HL-60 (cell line): ENCODE results near the gene NLRP6.
"Not testable (repeated sequence)": the region's sequence is repeated elsewhere in the genome, so short reads cannot be mapped to it uniquely, and the experiment has no call there.

Experiments used
- DNase-seq, 2 experiments: peaks; one replicate each; pipeline ENCODE4 v3.0.0-alpha.2; 2010 to 2020; ENCODE audit warnings: low read depth in 1 of 2, low spot score in 1 of 2
- H3K27ac ChIP-seq: fragments of 250-450 bp; sonication (Bioruptor Pico); replicated peaks from 2 replicates; pipeline ENCODE4 v1.5.1; 2020; ENCODE audit warnings: mild to moderate bottlenecking, moderate library complexity
- H3K27me3 ChIP-seq: fragments of 250-450 bp; sonication (Bioruptor Pico); 2 replicates; pipeline ENCODE4 v1.5.1; 2021; ENCODE audit warnings: mild to moderate bottlenecking, moderate library complexity; ENCODE audit not compliant: insufficient read depth, poor library complexity, severe bottlenecking
- H3K4me3 ChIP-seq: replicated peaks from 2 replicates; pipeline ENCODE4 v1.5.1; 2011; ENCODE audit warnings: mild to moderate bottlenecking, control low read depth, low read length; ENCODE audit not compliant: insufficient read depth
- GABPA ChIP-seq: IDR thresholded peaks from 2 replicates; pipeline ENCODE4 v1.6.1; 2012; ENCODE audit warnings: low read depth
- POLR2AphosphoS5 ChIP-seq: IDR thresholded peaks from 2 replicates; pipeline ENCODE4 v1.6.1; 2012; ENCODE audit warnings: low read depth
- SPI1 ChIP-seq: IDR thresholded peaks from 2 replicates; pipeline ENCODE4 v1.6.1; 2012; ENCODE audit warnings: low read depth, mild to moderate bottlenecking, borderline replicate concordance
- TF ChIP-seq, protein P1 (sequence below): IDR thresholded peaks from 2 replicates; pipeline ENCODE4 v1.6.1; 2012; ENCODE audit warnings: low read depth; ENCODE audit not compliant: insufficient replicate concordance
- TF ChIP-seq, protein P2 (sequence below): IDR thresholded peaks from one replicate; pipeline ENCODE4 v1.5.1; 2011; ENCODE audit warnings: low read length, control low read depth, inconsistent platforms; ENCODE audit not compliant: insufficient read depth

The NLRP6 gene

DNA sequence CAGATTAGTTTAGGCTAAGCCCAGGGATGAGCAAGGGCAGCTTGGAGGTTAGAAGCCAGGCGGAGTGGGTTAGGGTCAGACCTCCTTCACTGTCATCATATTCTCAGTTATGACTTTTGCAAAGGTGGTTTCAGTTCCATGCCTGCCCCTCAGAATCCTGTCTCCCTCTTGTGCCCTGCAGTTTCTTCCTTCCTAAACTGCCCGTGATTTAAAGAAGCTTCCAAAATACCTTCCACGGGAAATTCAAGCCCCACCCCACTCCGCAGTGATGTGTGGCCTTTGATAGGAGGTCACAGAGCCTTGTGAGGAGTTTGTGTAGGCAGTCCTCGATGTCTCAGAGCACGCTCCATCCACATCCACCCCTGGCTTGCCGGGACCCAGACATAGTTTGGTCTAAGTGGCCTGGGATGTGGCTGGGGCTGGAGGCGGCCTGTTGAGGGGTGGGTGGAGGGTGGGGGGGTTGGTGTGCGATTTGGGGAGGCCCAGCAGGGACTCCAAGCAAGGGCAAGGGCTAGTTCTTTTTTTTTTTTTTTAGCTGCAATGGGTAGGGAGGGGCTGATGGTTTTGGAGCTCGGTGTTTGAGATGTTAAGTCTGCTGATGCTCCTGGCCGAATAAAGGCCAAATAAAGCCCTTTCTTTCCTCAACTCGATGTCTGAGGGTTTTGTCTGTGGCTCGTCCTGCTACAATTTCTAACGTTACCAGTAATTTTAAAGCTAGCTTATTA, 34.0 kb downstream of the NLRP6 start:
- no peak for DNase-seq
- TF ChIP-seq, protein P1, sequence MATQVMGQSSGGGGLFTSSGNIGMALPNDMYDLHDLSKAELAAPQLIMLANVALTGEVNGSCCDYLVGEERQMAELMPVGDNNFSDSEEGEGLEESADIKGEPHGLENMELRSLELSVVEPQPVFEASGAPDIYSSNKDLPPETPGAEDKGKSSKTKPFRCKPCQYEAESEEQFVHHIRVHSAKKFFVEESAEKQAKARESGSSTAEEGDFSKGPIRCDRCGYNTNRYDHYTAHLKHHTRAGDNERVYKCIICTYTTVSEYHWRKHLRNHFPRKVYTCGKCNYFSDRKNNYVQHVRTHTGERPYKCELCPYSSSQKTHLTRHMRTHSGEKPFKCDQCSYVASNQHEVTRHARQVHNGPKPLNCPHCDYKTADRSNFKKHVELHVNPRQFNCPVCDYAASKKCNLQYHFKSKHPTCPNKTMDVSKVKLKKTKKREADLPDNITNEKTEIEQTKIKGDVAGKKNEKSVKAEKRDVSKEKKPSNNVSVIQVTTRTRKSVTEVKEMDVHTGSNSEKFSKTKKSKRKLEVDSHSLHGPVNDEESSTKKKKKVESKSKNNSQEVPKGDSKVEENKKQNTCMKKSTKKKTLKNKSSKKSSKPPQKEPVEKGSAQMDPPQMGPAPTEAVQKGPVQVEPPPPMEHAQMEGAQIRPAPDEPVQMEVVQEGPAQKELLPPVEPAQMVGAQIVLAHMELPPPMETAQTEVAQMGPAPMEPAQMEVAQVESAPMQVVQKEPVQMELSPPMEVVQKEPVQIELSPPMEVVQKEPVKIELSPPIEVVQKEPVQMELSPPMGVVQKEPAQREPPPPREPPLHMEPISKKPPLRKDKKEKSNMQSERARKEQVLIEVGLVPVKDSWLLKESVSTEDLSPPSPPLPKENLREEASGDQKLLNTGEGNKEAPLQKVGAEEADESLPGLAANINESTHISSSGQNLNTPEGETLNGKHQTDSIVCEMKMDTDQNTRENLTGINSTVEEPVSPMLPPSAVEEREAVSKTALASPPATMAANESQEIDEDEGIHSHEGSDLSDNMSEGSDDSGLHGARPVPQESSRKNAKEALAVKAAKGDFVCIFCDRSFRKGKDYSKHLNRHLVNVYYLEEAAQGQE: no peak
- no peak for TF ChIP-seq SPI1
- H3K4me3 ChIP-seq: no peak overlapping the region
- H3K27ac ChIP-seq: no peak overlapping the region
- H3K27me3 ChIP-seq: peaks cover 6% of the 10 kb centered on the region

DNA sequence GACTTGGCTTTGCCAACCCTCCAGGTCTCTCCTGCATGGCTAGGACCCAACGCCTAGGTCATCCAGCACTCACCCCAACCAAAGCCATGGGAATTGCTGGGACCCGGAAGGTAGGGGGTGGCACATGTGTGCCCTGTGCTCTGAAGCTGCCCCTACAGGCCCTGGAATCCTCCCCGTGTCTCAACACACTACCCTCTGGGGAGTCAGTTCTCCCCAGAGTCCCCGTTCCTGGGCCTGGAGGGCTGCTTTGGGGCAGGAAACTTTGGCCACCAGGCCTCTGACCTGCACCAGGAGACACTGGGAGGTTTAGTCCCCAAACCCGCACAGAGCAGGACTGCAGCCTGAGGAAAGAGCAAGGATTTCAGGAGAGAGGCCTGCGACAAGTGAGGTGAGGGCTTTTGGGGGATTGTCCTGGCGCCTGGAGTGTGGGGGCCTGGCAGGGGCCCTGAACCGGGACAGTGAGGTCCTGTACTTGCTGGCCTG, 35.1 kb downstream of the NLRP6 start:
- Histone ChIP-seq H3K27me3 (peaks cover 12% of the 10 kb centered on the region), H3K27ac (0 out of 2 replicates have a peak overlapping the region, but pooled peaks have one; percentile 7), H3K4me3 (no peak overlapping the region)
- TF ChIP-seq GABPA (no peak), POLR2AphosphoS5 (no peak), SPI1 (no peak)
- TF ChIP-seq, protein P1: no peak
- TF ChIP-seq, protein P2, sequence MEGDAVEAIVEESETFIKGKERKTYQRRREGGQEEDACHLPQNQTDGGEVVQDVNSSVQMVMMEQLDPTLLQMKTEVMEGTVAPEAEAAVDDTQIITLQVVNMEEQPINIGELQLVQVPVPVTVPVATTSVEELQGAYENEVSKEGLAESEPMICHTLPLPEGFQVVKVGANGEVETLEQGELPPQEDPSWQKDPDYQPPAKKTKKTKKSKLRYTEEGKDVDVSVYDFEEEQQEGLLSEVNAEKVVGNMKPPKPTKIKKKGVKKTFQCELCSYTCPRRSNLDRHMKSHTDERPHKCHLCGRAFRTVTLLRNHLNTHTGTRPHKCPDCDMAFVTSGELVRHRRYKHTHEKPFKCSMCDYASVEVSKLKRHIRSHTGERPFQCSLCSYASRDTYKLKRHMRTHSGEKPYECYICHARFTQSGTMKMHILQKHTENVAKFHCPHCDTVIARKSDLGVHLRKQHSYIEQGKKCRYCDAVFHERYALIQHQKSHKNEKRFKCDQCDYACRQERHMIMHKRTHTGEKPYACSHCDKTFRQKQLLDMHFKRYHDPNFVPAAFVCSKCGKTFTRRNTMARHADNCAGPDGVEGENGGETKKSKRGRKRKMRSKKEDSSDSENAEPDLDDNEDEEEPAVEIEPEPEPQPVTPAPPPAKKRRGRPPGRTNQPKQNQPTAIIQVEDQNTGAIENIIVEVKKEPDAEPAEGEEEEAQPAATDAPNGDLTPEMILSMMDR: no peak
- no peak for DNase-seq

DNA sequence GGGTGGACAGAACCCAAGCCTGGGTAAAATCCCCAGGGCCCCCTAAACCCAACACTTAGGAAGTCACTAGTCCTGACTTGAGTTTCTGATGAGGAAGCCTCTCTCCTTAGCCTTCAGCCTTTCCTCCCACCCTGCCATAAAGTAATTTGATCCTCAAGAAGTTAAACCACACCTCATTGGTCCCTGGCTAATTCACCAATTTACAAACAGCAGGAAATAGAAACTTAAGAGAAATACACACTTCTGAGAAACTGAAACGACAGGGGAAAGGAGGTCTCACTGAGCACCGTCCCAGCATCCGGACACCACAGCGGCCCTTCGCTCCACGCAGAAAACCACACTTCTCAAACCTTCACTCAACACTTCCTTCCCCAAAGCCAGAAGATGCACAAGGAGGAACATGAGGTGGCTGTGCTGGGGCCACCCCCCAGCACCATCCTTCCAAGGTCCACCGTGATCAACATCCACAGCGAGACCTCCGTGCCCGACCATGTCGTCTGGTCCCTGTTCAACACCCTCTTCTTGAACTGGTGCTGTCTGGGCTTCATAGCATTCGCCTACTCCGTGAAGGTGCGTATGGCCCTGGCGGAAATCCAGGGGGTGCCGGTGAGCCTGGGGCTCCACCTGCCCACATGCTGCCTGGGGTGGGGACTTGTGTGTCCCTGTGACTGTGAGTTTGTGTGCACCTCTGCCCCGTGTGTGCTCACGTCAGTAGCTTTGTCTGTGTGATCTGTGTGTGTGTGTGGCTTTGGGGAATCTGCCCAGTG, 35.8 kb downstream of the NLRP6 start, which contains the start of gene IFITM1:
Gene IFITM1, plus strand, starts transcription at position 254 of the 767 bp plus-strand sequence. Its CDS starts 131 bp downstream, at position 385.
- DNase-seq: peak in 1 of 2 experiments; percentile 49
- Histone ChIP-seq H3K27me3 (peaks cover 12% of the 10 kb centered on the region), H3K4me3 (no peak within 1 kb of the TSS), H3K27ac (0 out of 2 replicates have a peak within 1 kb of the TSS, but pooled peaks have one; percentile 7)
- TF ChIP-seq, protein P1: no peak
- peak; percentile 59; the same call in 1 of the 2 replicates for TF ChIP-seq SPI1

DNA sequence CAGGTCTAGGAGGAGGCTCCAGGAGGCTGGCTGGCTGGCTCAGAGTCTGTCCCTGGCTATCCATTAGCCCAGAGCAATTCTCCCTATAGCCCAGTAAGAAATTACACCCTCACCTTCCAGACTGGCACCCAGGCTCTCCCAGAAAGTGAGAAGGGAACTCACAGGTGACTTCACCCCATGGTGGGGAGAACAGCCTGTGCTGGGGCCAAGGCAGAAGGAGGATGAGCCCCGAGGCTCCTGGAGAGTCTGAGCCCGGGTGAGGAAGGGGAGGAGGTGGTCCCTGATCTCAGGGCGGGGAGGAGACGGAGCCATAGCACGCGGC, 36.3 kb downstream of the NLRP6 start:
- peaks cover 12% of the 10 kb centered on the region for H3K27me3 ChIP-seq
- H3K4me3 ChIP-seq, DNase-seq, H3K27ac ChIP-seq: not testable (repeated sequence)
